A673 (cell line): ENCODE data around the gene NPNT. TPM values are rescaled to one million over a fixed set of nuclear protein-coding genes. Genes with fewer than 3 reads are reported as not detected.

Experiments used
- BruUV-seq: library from RNA; stranded (reverse); fragments of 400-500 nt; replicated peaks from 2 replicates; lab custom pipeline; 2021; lab: Mats Ljungman, UMichigan
- CTCF ChIA-PET: fragments of 300-600 bp; sonication (Branson Sonifier 250); formaldehyde crosslinking; loops from one replicate; lab custom pipeline; 2022; ENCODE audit warnings: antibody characterized with exemption; lab: Charles Lee
- POLR2A ChIA-PET: fragments of 300-600 bp; sonication (Branson Sonifier 250); formaldehyde crosslinking; loops from one replicate; lab custom pipeline; 2022; ENCODE audit warnings: antibody characterized with exemption; ENCODE audit not compliant: low non-redundant PET; lab: Charles Lee
- DNase-seq: peaks from one replicate; pipeline ENCODE4 v3.0.0-alpha.2; 2015; ENCODE audit warnings: low spot score
- H3K27ac ChIP-seq: fragments of 200-600 bp; sonication (generic); 2 replicates; pipeline ENCODE4 v1.5.1; 2016; ENCODE audit warnings: mixed run types, low read depth, mild to moderate bottlenecking, mixed read lengths, antibody characterized with exemption, low read length; ENCODE audit not compliant: poor library complexity, severe bottlenecking
- H3K27me3 ChIP-seq: fragments of 200-600 bp; sonication (generic); replicated peaks from 2 replicates; pipeline ENCODE4 v1.6.1; 2017; ENCODE audit warnings: mixed run types, low read depth, mild to moderate bottlenecking, mixed read lengths, antibody characterized with exemption, low read length; ENCODE audit not compliant: insufficient read depth, poor library complexity
- H3K36me3 ChIP-seq: fragments of 200-600 bp; sonication (generic); 2 replicates; pipeline ENCODE4 v1.6.1; 2016; ENCODE audit warnings: mixed run types, mild to moderate bottlenecking, mixed read lengths, antibody characterized with exemption, low read length; ENCODE audit not compliant: insufficient read depth, poor library complexity, severe bottlenecking
- H3K4me1 ChIP-seq: fragments of 200-600 bp; sonication (generic); 2 replicates; pipeline ENCODE4 v1.6.1; 2017; ENCODE audit warnings: mixed run types, mild to moderate bottlenecking, mixed read lengths, antibody characterized with exemption, low read length; ENCODE audit not compliant: insufficient read depth, poor library complexity, severe bottlenecking
- H3K4me3 ChIP-seq: fragments of 200-600 bp; sonication (generic); 2 replicates; pipeline ENCODE4 v1.5.1; 2016; ENCODE audit warnings: low read depth, mixed run types, mild to moderate bottlenecking, mixed read lengths, low read length; ENCODE audit not compliant: poor library complexity, severe bottlenecking
- H3K9me3 ChIP-seq: fragments of 200-600 bp; sonication (generic); 2 replicates; pipeline ENCODE4 v1.6.1; 2016; ENCODE audit warnings: mixed run types, low read depth, mild to moderate bottlenecking, mixed read lengths, antibody characterized with exemption, low read length; ENCODE audit not compliant: poor library complexity, severe bottlenecking
- CTCF ChIP-seq: fragments of 300-800, 200-600 bp; sonication (generic); conservative IDR thresholded peaks from 2 replicates; pipeline ENCODE4 v1.5.1; 2017; ENCODE audit warnings: low read depth, mild to moderate bottlenecking, antibody characterized with exemption, low read length, moderate library complexity, mixed read lengths
- EZH2 ChIP-seq: fragments of 200-600 bp; sonication (generic); IDR thresholded peaks from 2 replicates; pipeline ENCODE4 v1.6.1; 2017; ENCODE audit warnings: borderline replicate concordance, low read depth, mild to moderate bottlenecking, mixed read lengths, antibody characterized with exemption, low read length; ENCODE audit not compliant: poor library complexity, severe bottlenecking
- intact Hi-C: fragments of 100-400 bp; cut with micrococcal nuclease; formaldehyde crosslinking; loops from one replicate; pipeline ENCODE4 v1.10.0; 2022; ENCODE audit not compliant: unreplicated experiment
- total RNA-seq: library from RNA; stranded (reverse); gene quantifications from 2 replicates; pipeline ENCODE4 v1.2.3, GENCODE V29; 2021

Gene NPNT
- total RNA-seq, 1 experiment from 2014 or later = 0.45 TPM

GRCh38 chr4:105870963-105871362, 24.3 kb upstream of the NPNT start:
- no peaks in the 10 kb centered on the region for H3K4me1 ChIP-seq
- H3K9me3 ChIP-seq = no peaks in the 10 kb centered on the region
- H3K27me3 ChIP-seq = no peaks in the 10 kb centered on the region
- no peak for TF ChIP-seq CTCF
- TF ChIP-seq EZH2 = no peak
- no peak overlapping the region for H3K4me3 ChIP-seq
- H3K27ac ChIP-seq = no peak overlapping the region
- intact Hi-C loops = no loop called here
- no peaks in the 10 kb centered on the region for H3K36me3 ChIP-seq
- POLR2A ChIA-PET = no interaction called here
- no TSS peak for BruUV-seq
- no peak for DNase-seq
- CTCF ChIA-PET = no interaction called here

GRCh38 chr4:105871997-105872396, 23.3 kb upstream of the NPNT start:
- Histone ChIP-seq H3K36me3 (no peaks in the 10 kb centered on the region), H3K27me3 (no peaks in the 10 kb centered on the region), H3K4me1 (no peaks in the 10 kb centered on the region), H3K27ac (no peak overlapping the region), H3K4me3 (no peak overlapping the region), H3K9me3 (no peaks in the 10 kb centered on the region)
- POLR2A ChIA-PET = no interaction called here
- TF ChIP-seq EZH2 = no peak
- no peak for TF ChIP-seq CTCF
- BruUV-seq = no TSS peak
- intact Hi-C loops = no loop called here
- CTCF ChIA-PET = no interaction called here
- DNase-seq = no peak

- ChIA-PET CTCF (no interaction called here), POLR2A (no interaction called here)
- Histone ChIP-seq H3K27me3 (no peaks in the 10 kb centered on the region), H3K36me3 (no peaks in the 10 kb centered on the region), H3K27ac (no peak overlapping the region), H3K4me1 (no peaks in the 10 kb centered on the region), H3K9me3 (no peaks in the 10 kb centered on the region), H3K4me3 (no peak overlapping the region)
- no peak for DNase-seq
- TF ChIP-seq EZH2 = no peak
- TF ChIP-seq CTCF = no peak
- no TSS peak for BruUV-seq
- intact Hi-C loops = no loop called here
Observed at GRCh38 chr4:105875233-105875632, 20.0 kb upstream of the NPNT start.
